ENCODE results near the gene TCF12.

The TCF12 gene

GRCh38 chr15:57323299-57323805 is 404.9 kb downstream of the TCF12 start:
- no peaks in the 10 kb centered on the region for H3K36me3 ChIP-seq (ENCODE audit: insufficient read depth, low read length)
- H2AFZ ChIP-seq (ENCODE audit: low read length): 0 out of 2 replicates have a peak overlapping the region, but pooled peaks have one; percentile 50
- TF ChIP-seq CTCF (conservative IDR thresholded peaks at IDR 0.05; ENCODE audit: low read length) (no peak), EZH2phosphoT487 (IDR thresholded peaks at IDR 0.05; ENCODE audit: borderline replicate concordance) (no peak)
- H3K27me3 ChIP-seq (ENCODE audit: insufficient read depth, low read length, poor library complexity, severe bottlenecking): no peaks in the 10 kb centered on the region
- no peaks in the 10 kb centered on the region for H3K9me3 ChIP-seq (ENCODE audit: insufficient read depth, low read depth, low read length)
- H4K20me1 ChIP-seq (ENCODE audit: insufficient read depth, low read length, poor library complexity, severe bottlenecking): no peaks in the 10 kb centered on the region
- peaks cover 46% of the 10 kb centered on the region for H3K4me1 ChIP-seq (ENCODE audit: insufficient read depth, low read length, poor library complexity, severe bottlenecking)
- no peaks in the 10 kb centered on the region for H3K9me2 ChIP-seq (replicated peaks; ENCODE audit: low read depth, low read length)
- H3K4me2 ChIP-seq (ENCODE audit: low read depth, low read length, poor library complexity, severe bottlenecking): peak overlapping the region; percentile 68
- H3K9ac ChIP-seq (ENCODE audit: low read depth, low read length, poor library complexity, severe bottlenecking): peak overlapping the region; percentile 76
- H3K4me3 ChIP-seq (ENCODE audit: low read length, poor library complexity, severe bottlenecking): peak overlapping the region; percentile 49
- no peaks in the 10 kb centered on the region for H3K79me2 ChIP-seq (ENCODE audit: insufficient read depth, low read length)
- H3F3A ChIP-seq (ENCODE audit: low read depth): peaks cover 9% of the 10 kb centered on the region

- Histone ChIP-seq H3F3A (ENCODE audit: low read depth) (peaks cover 9% of the 10 kb centered on the region), H3K79me2 (ENCODE audit: insufficient read depth, low read length) (no peaks in the 10 kb centered on the region), H3K9ac (ENCODE audit: low read depth, low read length, poor library complexity, severe bottlenecking) (peak overlapping the region; percentile 76), H4K20me1 (ENCODE audit: insufficient read depth, low read length, poor library complexity, severe bottlenecking) (no peaks in the 10 kb centered on the region), H3K4me2 (ENCODE audit: low read depth, low read length, poor library complexity, severe bottlenecking) (peak overlapping the region; percentile 68), H3K27me3 (ENCODE audit: insufficient read depth, low read length, poor library complexity, severe bottlenecking) (no peaks in the 10 kb centered on the region), H3K36me3 (ENCODE audit: insufficient read depth, low read length) (no peaks in the 10 kb centered on the region), H3K9me3 (ENCODE audit: insufficient read depth, low read depth, low read length) (no peaks in the 10 kb centered on the region), H3K9me2 (replicated peaks; ENCODE audit: low read depth, low read length) (no peaks in the 10 kb centered on the region), H3K4me3 (ENCODE audit: low read length, poor library complexity, severe bottlenecking) (peak overlapping the region; percentile 49), H2AFZ (ENCODE audit: low read length) (peak overlapping the region; percentile 50; the same call in 1 of the 2 replicates), H3K4me1 (ENCODE audit: insufficient read depth, low read length, poor library complexity, severe bottlenecking) (peaks cover 46% of the 10 kb centered on the region)
- TF ChIP-seq CTCF (conservative IDR thresholded peaks at IDR 0.05; ENCODE audit: low read length) (no peak), EZH2phosphoT487 (IDR thresholded peaks at IDR 0.05; ENCODE audit: borderline replicate concordance) (no peak)
Measured at GRCh38 chr15:57323806-57324589, 405.6 kb downstream of the TCF12 start.

GRCh38 chr15:57324590-57324890 is 406.1 kb downstream of the TCF12 start:
- Histone ChIP-seq H3K9me3 (ENCODE audit: insufficient read depth, low read depth, low read length) (no peaks in the 10 kb centered on the region), H4K20me1 (ENCODE audit: insufficient read depth, low read length, poor library complexity, severe bottlenecking) (no peaks in the 10 kb centered on the region), H3K4me1 (ENCODE audit: insufficient read depth, low read length, poor library complexity, severe bottlenecking) (peaks cover 46% of the 10 kb centered on the region), H3K27me3 (ENCODE audit: insufficient read depth, low read length, poor library complexity, severe bottlenecking) (no peaks in the 10 kb centered on the region), H3K79me2 (ENCODE audit: insufficient read depth, low read length) (no peaks in the 10 kb centered on the region), H3K9me2 (replicated peaks; ENCODE audit: low read depth, low read length) (no peaks in the 10 kb centered on the region), H3K36me3 (ENCODE audit: insufficient read depth, low read length) (no peaks in the 10 kb centered on the region), H3K4me2 (ENCODE audit: low read depth, low read length, poor library complexity, severe bottlenecking) (peak overlapping the region; percentile 41), H3F3A (ENCODE audit: low read depth) (peaks cover 9% of the 10 kb centered on the region), H3K4me3 (ENCODE audit: low read length, poor library complexity, severe bottlenecking) (no peak overlapping the region), H2AFZ (ENCODE audit: low read length) (no peak overlapping the region), H3K9ac (ENCODE audit: low read depth, low read length, poor library complexity, severe bottlenecking) (peak overlapping the region; percentile 32)
- TF ChIP-seq CTCF (conservative IDR thresholded peaks at IDR 0.05; ENCODE audit: low read length) (no peak), EZH2phosphoT487 (IDR thresholded peaks at IDR 0.05; ENCODE audit: borderline replicate concordance) (no peak)
